Right lobe of liver (tissue), 6 donors: Measurements from ENCODE around the gene VWA8. TPM values are rescaled to one million over a fixed set of nuclear protein-coding genes. Genes with fewer than 3 reads are reported as not detected.
A peak's percentile ranks its signal among the peaks of the same experiment; 100 is the strongest.

Experiments used
- ATAC-seq, 4 donors: fragments of 200-7000 bp; cut with Tn5 transposase; one replicate each; pipeline ENCODE4 v1.9.1; 2020; ENCODE audit warnings: mild to moderate bottlenecking in 4 of 4, moderate library complexity in 4 of 4
- DNase-seq, 3 donors: peaks; one replicate each; pipeline ENCODE4 v3.0.0-alpha.2; 2020
- H3K27ac ChIP-seq, 3 donors: fragments of 200-600 bp; one replicate each; pipeline ENCODE4 v1.8.0; 2022
- H3K27me3 ChIP-seq, 2 donors: fragments of 200-600 bp; one replicate each; pipeline ENCODE4 v1.8.0; 2022
- H3K36me3 ChIP-seq, 4 donors: fragments of 200-600 bp; sonication (generic) in 1 of 4; one replicate each; pipeline versions ENCODE4 v1.5.1 to v1.8.0; 2017 to 2022; ENCODE audit warnings: control low read depth in 1 of 4
- H3K4me1 ChIP-seq, 4 donors: fragments of 200-600 bp; sonication (generic) in 1 of 4; one replicate each; pipeline versions ENCODE4 v1.5.1 to v1.8.0; 2017 to 2022; ENCODE audit warnings: control low read depth in 1 of 4
- H3K4me3 ChIP-seq, 3 donors: fragments of 200-600 bp; one replicate each; pipeline ENCODE4 v1.8.0; 2022
- H3K9me3 ChIP-seq, 4 donors: fragments of 200-600 bp; sonication (generic) in 1 of 4; one replicate each; pipeline versions ENCODE4 v1.5.1 to v1.8.0; 2017 to 2022; ENCODE audit warnings: control low read depth in 1 of 4
- POLR2A ChIP-seq: fragments of 450-650 bp; IDR thresholded peaks from one replicate; pipeline ENCODE4 v1.6.1; 2017; ENCODE audit warnings: antibody characterized with exemption, mild to moderate bottlenecking
- WGBS: methylation state at CpG from one replicate; pipeline ENCODE4 v1.1.6; 2018; ENCODE audit warnings: low coverage, low lambda C conversion rate; ENCODE audit not compliant: insufficient coverage; ENCODE audit errors: missing lambda C conversion rate; 5-methylcytosine and 5-hydroxymethylcytosine counted together
- intact Hi-C, 2 donors: fragments of 100-400 bp; cut with DNase I; formaldehyde crosslinking; loops; one replicate each; pipeline versions ENCODE4 v1.11.2 to v1.14.1; 2022
- microRNA-seq, 2 donors: library from miRNA; unstranded; fragments of <30 nt; microRNA quantifications; one replicate each; pipeline ENCODE4, GENCODE V29; 2019 to 2020
- small RNA-seq, 2 experiments: library from RNA; depleted of rRNA; stranded (forward); fragments of <200 nt; gene quantifications; one replicate each; pipeline ENCODE3, GENCODE V24; 2016
- total RNA-seq, 6 experiments: library from RNA; depleted of rRNA in 2 of 6; stranded (reverse); fragments of >200 nt in 2 of 6; fragmentation: NEBNext Ultra II Directional in 3 of 6; extraction: Animal tissue kit (Norgen Biotek cat#: 25700) in 3 of 6; gene quantifications; one replicate each; pipeline versions ENCODE4 v1.1.0 to v1.2.4, GENCODE V29; 2016 to 2023
- TF ChIP-seq, protein P1 (sequence below), 4 donors: fragments of 200-600 bp in 3 of 4; fragments of 450-650 bp in 1 of 4; IDR thresholded peaks; one replicate each; pipeline versions ENCODE4 v1.5.1 to v1.8.0; 2016 to 2022; ENCODE audit warnings: antibody characterized with exemption in 4 of 4, mild to moderate bottlenecking in 2 of 4
- donor health status: DM: no; HTN: yes; CAD: no.
- donor health status: DM: no; HTN: no; CAD: no.
- donor health status: DM: no; HTN: no; CAD: no.
- donor health status: DM: no; HTN: yes; CAD: no.
- donor health status: DM: no; HTN: yes; CAD: no.

VWA8 gene
- total RNA-seq, 6 experiments from 2014 or later, result 19.4 to 33.8 (median 30.8) TPM

DNA sequence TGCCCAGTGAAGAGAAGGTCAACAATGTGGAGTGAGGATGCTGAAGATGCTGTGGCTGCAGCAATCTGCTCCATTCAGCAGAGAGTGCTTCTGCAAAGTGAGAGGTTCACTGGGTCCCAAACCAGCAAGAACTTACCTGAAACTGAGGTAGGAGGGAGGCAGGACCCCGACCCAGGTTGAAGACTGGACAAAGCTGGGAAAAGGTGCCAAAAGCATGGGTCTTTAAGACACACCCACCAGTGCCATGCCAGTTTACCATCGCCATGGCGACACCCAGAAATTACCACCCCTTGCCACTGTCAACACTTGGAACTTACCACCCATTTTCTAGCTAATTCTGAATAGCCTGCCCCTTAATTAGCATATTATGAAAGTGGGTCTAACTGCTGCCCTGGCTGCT lies 432.9 kb downstream of the VWA8 start:
- H3K9me3 ChIP-seq, result no peaks in the 10 kb centered on the region
- H3K4me1 ChIP-seq, result no peaks in the 10 kb centered on the region
- no peak overlapping the region for H3K4me3 ChIP-seq
- WGBS, result 40% methylated on average over 1 of the region's 3 CpGs
- H3K36me3 ChIP-seq, result no peaks in the 10 kb centered on the region
- intact Hi-C loops, result no loop called here
- H3K27ac ChIP-seq, result no peak overlapping the region
- ATAC-seq (no peak), DNase-seq (no peak)
- H3K27me3 ChIP-seq, result no peaks in the 10 kb centered on the region
- TF ChIP-seq, protein P1, sequence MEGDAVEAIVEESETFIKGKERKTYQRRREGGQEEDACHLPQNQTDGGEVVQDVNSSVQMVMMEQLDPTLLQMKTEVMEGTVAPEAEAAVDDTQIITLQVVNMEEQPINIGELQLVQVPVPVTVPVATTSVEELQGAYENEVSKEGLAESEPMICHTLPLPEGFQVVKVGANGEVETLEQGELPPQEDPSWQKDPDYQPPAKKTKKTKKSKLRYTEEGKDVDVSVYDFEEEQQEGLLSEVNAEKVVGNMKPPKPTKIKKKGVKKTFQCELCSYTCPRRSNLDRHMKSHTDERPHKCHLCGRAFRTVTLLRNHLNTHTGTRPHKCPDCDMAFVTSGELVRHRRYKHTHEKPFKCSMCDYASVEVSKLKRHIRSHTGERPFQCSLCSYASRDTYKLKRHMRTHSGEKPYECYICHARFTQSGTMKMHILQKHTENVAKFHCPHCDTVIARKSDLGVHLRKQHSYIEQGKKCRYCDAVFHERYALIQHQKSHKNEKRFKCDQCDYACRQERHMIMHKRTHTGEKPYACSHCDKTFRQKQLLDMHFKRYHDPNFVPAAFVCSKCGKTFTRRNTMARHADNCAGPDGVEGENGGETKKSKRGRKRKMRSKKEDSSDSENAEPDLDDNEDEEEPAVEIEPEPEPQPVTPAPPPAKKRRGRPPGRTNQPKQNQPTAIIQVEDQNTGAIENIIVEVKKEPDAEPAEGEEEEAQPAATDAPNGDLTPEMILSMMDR (IDR thresholded peaks at IDR 0.05), result no peak
- no peak for TF ChIP-seq POLR2A

DNA sequence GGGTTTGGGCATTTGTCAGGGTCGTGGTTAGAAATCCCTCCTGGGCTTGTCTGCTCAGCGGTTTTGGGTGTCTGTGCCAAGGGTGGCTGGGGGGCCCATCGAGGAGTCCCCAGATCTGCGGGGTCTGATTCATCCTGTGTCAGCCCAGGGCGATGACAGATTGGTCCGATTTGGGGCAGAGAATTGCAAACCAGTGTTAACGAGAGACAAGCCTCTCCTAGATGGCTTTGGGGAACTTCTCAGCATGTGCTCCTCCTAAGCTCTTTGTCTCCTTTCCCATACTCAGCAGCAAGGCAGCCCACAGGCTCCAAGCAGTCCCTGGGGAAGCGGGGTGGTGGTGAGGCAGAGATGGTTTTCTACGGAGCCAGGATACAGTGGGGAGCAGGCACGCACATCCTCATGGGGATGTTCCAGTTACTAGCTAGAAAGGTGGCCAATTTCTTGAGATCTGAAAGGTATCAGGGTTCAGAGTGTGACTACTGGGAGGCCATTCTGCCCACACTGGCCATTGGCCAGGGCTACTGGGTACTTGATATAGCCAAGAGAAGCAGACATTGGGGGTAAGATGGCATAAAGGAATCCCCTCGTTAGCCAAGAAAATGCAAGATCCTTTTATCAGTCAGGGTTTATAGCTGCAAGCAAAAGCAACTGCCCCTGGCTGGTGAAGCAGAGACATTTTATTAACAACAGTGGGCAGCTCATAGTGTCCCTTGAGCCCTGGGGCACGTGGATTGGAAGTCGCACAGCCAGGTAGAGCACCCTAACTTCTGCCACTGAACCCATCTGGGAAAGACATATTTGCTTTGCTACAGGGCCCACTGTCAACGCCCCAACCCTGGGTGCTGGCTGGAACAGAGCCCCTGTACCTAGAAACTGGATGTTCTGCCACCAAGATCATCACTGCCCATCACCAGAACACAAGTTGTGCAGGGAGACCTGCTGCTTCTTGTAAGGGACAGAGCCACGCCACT lies 440.0 kb downstream of the VWA8 start:
- intact Hi-C loops, result no loop called here
- no peaks in the 10 kb centered on the region for H3K27me3 ChIP-seq
- H3K4me1 ChIP-seq, result no peaks in the 10 kb centered on the region
- H3K36me3 ChIP-seq, result no peaks in the 10 kb centered on the region
- no peak for TF ChIP-seq POLR2A
- TF ChIP-seq, protein P1 (IDR thresholded peaks at IDR 0.05), result no peak
- H3K4me3 ChIP-seq, result no peak overlapping the region
- ATAC-seq, result no peak
- DNase-seq, result no peak
- WGBS, result 77% methylated on average over 7 of the region's 15 CpGs
- no peaks in the 10 kb centered on the region for H3K9me3 ChIP-seq
- H3K27ac ChIP-seq, result no peak overlapping the region

DNA sequence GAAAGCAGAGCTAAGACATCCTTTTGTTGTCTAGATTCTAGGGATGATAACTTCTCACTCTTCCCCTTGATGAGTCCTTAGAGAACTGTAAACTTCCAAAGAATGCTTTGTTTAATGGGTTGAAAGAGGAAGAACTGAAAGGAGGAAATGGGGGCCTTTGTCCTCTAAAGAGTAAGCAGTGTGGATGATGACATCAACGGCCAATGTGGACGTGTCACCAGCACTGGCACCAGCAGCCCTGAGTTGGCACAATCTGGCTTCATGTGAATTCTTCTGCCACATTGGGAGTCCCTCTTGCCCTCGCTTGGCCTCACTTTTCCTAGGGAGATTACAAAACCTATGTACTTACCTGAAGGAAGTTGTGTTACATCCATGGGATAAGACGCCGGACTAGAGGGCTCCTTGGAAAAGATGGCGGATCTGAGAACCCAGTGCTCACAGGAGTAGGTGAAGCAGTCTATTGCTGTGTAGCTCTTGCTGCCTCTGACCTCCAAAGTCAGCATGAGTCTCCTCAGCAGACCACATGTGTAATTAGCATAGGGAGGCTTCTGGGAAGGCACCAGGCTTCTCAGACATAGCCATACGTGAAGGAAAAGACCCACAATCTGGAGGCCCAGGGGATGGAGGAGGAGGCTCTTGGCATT lies 440.8 kb downstream of the VWA8 start:
- ATAC-seq, result peak in 1 of 4 donors; percentile 41
- Histone ChIP-seq H3K27ac (no peak overlapping the region), H3K36me3 (no peaks in the 10 kb centered on the region), H3K4me1 (no peaks in the 10 kb centered on the region), H3K27me3 (no peaks in the 10 kb centered on the region), H3K4me3 (no peak overlapping the region), H3K9me3 (no peaks in the 10 kb centered on the region)
- DNase-seq, result no peak
- 43% methylated on average over 3 of the region's 7 CpGs for WGBS
- TF ChIP-seq POLR2A, result no peak
- TF ChIP-seq, protein P1 (IDR thresholded peaks at IDR 0.05), result no peak
- intact Hi-C loops, result no loop called here

Small RNAs within 50 kb of the gene (microRNA-seq; reads per million reads assigned to microRNA genes)
- 0.29 to 1.3 reads per million in 2 donors for gene MIR5006

Small RNAs within 50 kb of the gene (small RNA-seq; reads per million reads assigned to genes)
- gene RN7SL515P (0 reads per million in 2 experiments), gene RNU6-74P (0 reads per million in 2 experiments), gene RPS28P8 (0 reads per million in 2 experiments)

Other genes starting within 250 kb of the VWA8 start
- 1 to 10 TPM in 5 of 6 experiments, under 1 TPM in 1; 0.95 to 5.1 (median 2.2) TPM for gene DGKH, start 87.5 kb upstream of the VWA8 start, total RNA-seq